Stimulated activated CD4-positive, alpha-beta T cell treated with anti-CD3 and anti-CD28 coated beads, Interleukin-12 subunit alpha, Interleukin-12 subunit beta, amount 100 ng/mL, for 48 hours (primary cell): ENCODE data around the gene RIOX2.
"Not testable (repeated sequence)": the region's sequence is repeated elsewhere in the genome, so short reads cannot be mapped to it uniquely, and the experiment has no call there.

Experiments used
- DNase-seq, 3 donors: peaks; one replicate each; pipeline ENCODE4 v3.0.0-alpha.2; 2020; ENCODE audit warnings: low read depth in 2 of 3, low spot score in 1 of 3

RIOX2 gene

GRCh38 chr3:97971679-97972567, at the start of gene RIOX2:
TSS of gene RIOX2 (minus strand) at chr3:97972431. CDS start at chr3:97967593, 4,838 bp downstream.
- peak; percentile 57 to 70 (median 69) for DNase-seq

GRCh38 chr3:98020412-98020811, 48.2 kb upstream of the RIOX2 start:
- no peak for DNase-seq

- DNase-seq: no peak
Observed at GRCh38 chr3:98018301-98018700, 46.1 kb upstream of the RIOX2 start.

- no peak for DNase-seq
Observed at GRCh38 chr3:98014268-98014585, 42.0 kb upstream of the RIOX2 start.

- DNase-seq: no peak
Observed at GRCh38 chr3:98013411-98014267, 41.4 kb upstream of the RIOX2 start.

GRCh38 chr3:98012979-98013378, 40.7 kb upstream of the RIOX2 start:
- no peak for DNase-seq

- DNase-seq: not testable (repeated sequence)
Observed at GRCh38 chr3:98010883-98011449, 38.7 kb upstream of the RIOX2 start.

- no peak for DNase-seq
Observed at GRCh38 chr3:98010194-98010882, 38.1 kb upstream of the RIOX2 start.

- no peak for DNase-seq
Observed at GRCh38 chr3:98008855-98009254, 36.6 kb upstream of the RIOX2 start.

GRCh38 chr3:98005438-98005837, 33.2 kb upstream of the RIOX2 start:
- DNase-seq: no peak

GRCh38 chr3:98004721-98005120, 32.5 kb upstream of the RIOX2 start:
- DNase-seq: no peak

GRCh38 chr3:98003306-98003969, 31.2 kb upstream of the RIOX2 start:
- DNase-seq: no peak

GRCh38 chr3:98002717-98003116, 30.5 kb upstream of the RIOX2 start:
- no peak for DNase-seq

- no peak for DNase-seq
Observed at GRCh38 chr3:97999994-98000393, 27.8 kb upstream of the RIOX2 start.

- no peak for DNase-seq
Observed at GRCh38 chr3:97999103-97999502, 26.9 kb upstream of the RIOX2 start.

- no peak for DNase-seq
Observed at GRCh38 chr3:97996988-97997387, 24.8 kb upstream of the RIOX2 start.

GRCh38 chr3:97994328-97994945, 22.2 kb upstream of the RIOX2 start:
- no peak for DNase-seq

GRCh38 chr3:97993526-97993925, 21.3 kb upstream of the RIOX2 start:
- no peak for DNase-seq

GRCh38 chr3:97992547-97993173, 20.4 kb upstream of the RIOX2 start:
- DNase-seq: no peak

- no peak for DNase-seq
Observed at GRCh38 chr3:97991293-97991682, 19.1 kb upstream of the RIOX2 start.
